Thymus (tissue), 11 donors: ENCODE measurements around the gene MRFAP1. TPM values are rescaled to one million over a fixed set of nuclear protein-coding genes. Genes with fewer than 3 reads are reported as not detected.
"Not testable (repeated sequence)": the region's sequence is repeated elsewhere in the genome, so short reads cannot be mapped to it uniquely, and the experiment has no call there.

ENCODE experiments used
- DNase-seq, 9 donors: peaks; one replicate each; pipeline ENCODE4 v3.0.0-alpha.2; 2013; ENCODE audit warnings: low spot score in 9 of 9, low read depth in 6 of 9, missing footprints in 1 of 9
- H3K27ac ChIP-seq, 2 donors: one replicate each; pipeline ENCODE4 v1.5.1; 2013; ENCODE audit warnings: control low read depth in 1 of 2, low read depth in 1 of 2, low read length in 1 of 2, mild to moderate bottlenecking in 1 of 2, moderate library complexity in 1 of 2
- H3K27me3 ChIP-seq, 2 donors: one replicate each; pipeline ENCODE4 v1.5.1; 2013; ENCODE audit warnings: low read length in 1 of 2; ENCODE audit not compliant: control insufficient read depth in 2 of 2, insufficient read depth in 1 of 2
- H3K36me3 ChIP-seq, 2 donors: one replicate each; pipeline ENCODE4 v1.5.1; 2013; ENCODE audit warnings: low read length in 1 of 2, mild to moderate bottlenecking in 1 of 2, moderate library complexity in 1 of 2; ENCODE audit not compliant: control insufficient read depth in 2 of 2, insufficient read depth in 2 of 2
- H3K4me1 ChIP-seq, 2 donors: one replicate each; pipeline ENCODE4 v1.5.1; 2013; ENCODE audit warnings: low read length in 2 of 2; ENCODE audit not compliant: control insufficient read depth in 2 of 2, insufficient read depth in 2 of 2
- H3K4me3 ChIP-seq, 2 donors: one replicate each; pipeline ENCODE4 v1.5.1; 2013; ENCODE audit warnings: low read length in 2 of 2, control low read depth in 1 of 2, mild to moderate bottlenecking in 1 of 2
- H3K9me3 ChIP-seq, 2 donors: one replicate each; pipeline ENCODE4 v1.5.1; 2013; ENCODE audit warnings: low read length in 1 of 2, mild to moderate bottlenecking in 1 of 2; ENCODE audit not compliant: control insufficient read depth in 2 of 2, insufficient read depth in 1 of 2
- WGBS: extraction: QIAGEN DNeasy Blood & Tissue Kit; methylation state at CpG from one replicate; pipeline ENCODE4 v1.1.7; 2013; 5-methylcytosine and 5-hydroxymethylcytosine counted together
- polyA plus RNA-seq: library from polyadenylated mRNA; stranded (reverse); fragments of 200-250 nt; gene quantifications from one replicate; pipeline ENCODE4 v1.2.3, GENCODE V29; 2013
- total RNA-seq: library from RNA; stranded (reverse); fragments of 120-200 nt; gene quantifications from one replicate; pipeline ENCODE4 v1.2.4, GENCODE V29; 2013
- donor health status: healthy.

The MRFAP1 gene
- total and polyA plus RNA-seq, 2 donors: 67.3 to 302 TPM

- no peaks in the 10 kb centered on the region for H3K36me3 ChIP-seq
- 23% methylated on average over 55 of the region's 55 CpGs for WGBS
- H3K9me3 ChIP-seq: peaks cover 0 to under 1% of the 10 kb centered on the region in 2 donors
- peaks cover 36 to 74% of the 10 kb centered on the region in 2 donors for H3K27me3 ChIP-seq
- H3K27ac ChIP-seq: no peak overlapping the region
- H3K4me1 ChIP-seq: peaks cover 0 to 5% of the 10 kb centered on the region in 2 donors
- H3K4me3 ChIP-seq: no peak overlapping the region
- no peak for DNase-seq
These were observed 23.3 kb downstream of the MRFAP1 start for GRCh38 chr4:6663596-6664393.

- H3K36me3 ChIP-seq: no peaks in the 10 kb centered on the region
- H3K4me1 ChIP-seq: no peaks in the 10 kb centered on the region
- WGBS: 98% methylated on average over 9 of the region's 9 CpGs
- no peak overlapping the region for H3K4me3 ChIP-seq
- H3K27me3 ChIP-seq: peaks cover 28 to 59% of the 10 kb centered on the region in 2 donors
- no peaks in the 10 kb centered on the region for H3K9me3 ChIP-seq
- H3K27ac ChIP-seq: no peak overlapping the region
- DNase-seq: no peak
These were observed 24.8 kb downstream of the MRFAP1 start for GRCh38 chr4:6665320-6665654.

- Histone ChIP-seq H3K36me3 (no peaks in the 10 kb centered on the region), H3K9me3 (no peaks in the 10 kb centered on the region), H3K4me3 (no peak overlapping the region), H3K27me3 (peaks cover 11 to 28% of the 10 kb centered on the region in 2 donors), H3K27ac (no peak overlapping the region), H3K4me1 (no peaks in the 10 kb centered on the region)
- WGBS: 97% methylated on average over 11 of the region's 11 CpGs
- DNase-seq: no peak
These were observed 27.9 kb downstream of the MRFAP1 start for GRCh38 chr4:6668391-6668790.

GRCh38 chr4:6671648-6672047, 31.2 kb downstream of the MRFAP1 start:
- Histone ChIP-seq H3K36me3 (peaks cover 3 to 11% of the 10 kb centered on the region in 2 donors), H3K4me3 (no peak overlapping the region), H3K27ac (no peak overlapping the region), H3K9me3 (no peaks in the 10 kb centered on the region), H3K27me3 (no peaks in the 10 kb centered on the region), H3K4me1 (peaks cover 13 to 21% of the 10 kb centered on the region in 2 donors)
- no peak for DNase-seq
- 98% methylated on average over 1 of the region's 1 CpG for WGBS

- no peak overlapping the region for H3K27ac ChIP-seq
- WGBS: 98% methylated on average over 19 of the region's 19 CpGs
- H3K27me3 ChIP-seq: no peaks in the 10 kb centered on the region
- no peaks in the 10 kb centered on the region for H3K9me3 ChIP-seq
- no peak overlapping the region for H3K4me3 ChIP-seq
- peaks cover 3 to 12% of the 10 kb centered on the region in 2 donors for H3K36me3 ChIP-seq
- peaks cover 13 to 25% of the 10 kb centered on the region in 2 donors for H3K4me1 ChIP-seq
- no peak for DNase-seq
These were observed 31.6 kb downstream of the MRFAP1 start for GRCh38 chr4:6672131-6672530.

GRCh38 chr4:6672541-6673190, 32.2 kb downstream of the MRFAP1 start:
- 95% methylated on average over 34 of the region's 34 CpGs for WGBS
- H3K27me3 ChIP-seq, DNase-seq, H3K9me3 ChIP-seq, H3K27ac ChIP-seq, H3K4me3 ChIP-seq: not testable (repeated sequence)
- Histone ChIP-seq H3K4me1 (peaks cover 13 to 27% of the 10 kb centered on the region in 2 donors), H3K36me3 (peaks cover 6 to 17% of the 10 kb centered on the region in 2 donors)

GRCh38 chr4:6673191-6673659, 32.7 kb downstream of the MRFAP1 start:
- Histone ChIP-seq H3K27ac (peak overlapping the region; percentile 88 to 94), H3K4me3 (peak overlapping the region; percentile 63), H3K4me1 (peaks cover 13 to 27% of the 10 kb centered on the region in 2 donors), H3K36me3 (peaks cover 6 to 18% of the 10 kb centered on the region in 2 donors)
- WGBS: 35% methylated on average over 14 of the region's 14 CpGs
- DNase-seq: peak in 1 of 9 donors; percentile 45
- not testable (repeated sequence) for H3K9me3 ChIP-seq, H3K27me3 ChIP-seq

- Histone ChIP-seq H3K27ac (peak overlapping the region; percentile 88 to 94), H3K4me3 (peak overlapping the region; percentile 63), H3K4me1 (peaks cover 13 to 27% of the 10 kb centered on the region in 2 donors), H3K27me3 (no peaks in the 10 kb centered on the region), H3K36me3 (peaks cover 13 to 18% of the 10 kb centered on the region in 2 donors), H3K9me3 (no peaks in the 10 kb centered on the region)
- under 1% methylated on average over 89 of the region's 89 CpGs for WGBS
- DNase-seq: peak; percentile 83 to 95 (median 86)
These were observed 33.4 kb downstream of the MRFAP1 start for GRCh38 chr4:6673660-6674499.
